Hematopoietic multipotent progenitor cell (in vitro differentiated cells): ENCODE measurements around the gene FNTB. TPM values are rescaled to one million over a fixed set of nuclear protein-coding genes. Genes with fewer than 3 reads are reported as not detected.
A peak's percentile ranks its signal among the peaks of the same experiment; 100 is the strongest.
"Not testable (repeated sequence)": the region's sequence is repeated elsewhere in the genome, so short reads cannot be mapped to it uniquely, and the experiment has no call there.

Experiments used
- DNase-seq, 3 donors: peaks; one replicate each; pipeline ENCODE4 v3.0.0-alpha.2; 2011 to 2015; ENCODE audit warnings: low read depth in 2 of 3, low spot score in 2 of 3
- total RNA-seq: library from RNA; depleted of rRNA; stranded (reverse); fragments of >200 nt; gene quantifications from one replicate; pipeline ENCODE4 v1.2.3, GENCODE V29; 2012

The FNTB gene
- total RNA-seq, 1 donor = 6.7 TPM

DNA sequence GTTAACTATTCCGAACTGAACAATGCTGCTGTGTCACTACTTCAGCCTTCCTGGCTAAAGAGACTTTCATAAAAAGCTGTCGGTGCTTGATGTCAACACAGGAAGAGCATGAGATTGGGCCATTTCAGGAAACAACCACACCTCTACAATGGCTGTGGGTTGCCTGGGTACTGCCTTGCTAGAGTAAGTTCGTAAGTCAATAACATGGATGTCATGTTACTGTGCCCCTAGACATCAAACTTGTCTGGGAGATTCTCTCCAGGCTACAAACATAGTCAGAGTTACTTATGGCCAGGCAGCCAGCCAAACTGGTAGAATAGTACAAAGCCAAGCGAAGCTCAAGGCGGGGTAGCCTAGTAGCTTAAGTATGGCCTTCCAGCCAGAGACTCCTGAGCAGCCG lies 92.5 kb downstream of the FNTB start:
- DNase-seq = no peak

DNA sequence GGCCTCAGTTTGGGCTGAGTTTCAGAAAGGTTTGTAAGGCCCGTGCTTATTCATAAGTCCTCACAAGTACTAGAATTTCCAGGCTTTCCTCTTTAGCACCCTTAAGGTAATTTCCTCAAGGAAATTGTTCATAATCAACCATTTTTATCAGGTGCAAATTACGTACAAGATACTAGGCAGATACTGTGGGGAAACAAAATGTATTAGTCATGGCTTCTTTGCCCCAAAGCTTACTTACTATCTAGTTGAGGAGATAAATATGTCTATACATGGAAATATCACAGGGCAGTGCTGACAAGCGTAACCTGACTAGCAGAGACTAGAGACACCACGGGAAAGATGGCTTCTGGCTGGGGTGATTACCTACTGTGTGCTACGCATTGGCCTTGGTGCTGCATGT lies 93.1 kb downstream of the FNTB start:
- DNase-seq = no peak

DNA sequence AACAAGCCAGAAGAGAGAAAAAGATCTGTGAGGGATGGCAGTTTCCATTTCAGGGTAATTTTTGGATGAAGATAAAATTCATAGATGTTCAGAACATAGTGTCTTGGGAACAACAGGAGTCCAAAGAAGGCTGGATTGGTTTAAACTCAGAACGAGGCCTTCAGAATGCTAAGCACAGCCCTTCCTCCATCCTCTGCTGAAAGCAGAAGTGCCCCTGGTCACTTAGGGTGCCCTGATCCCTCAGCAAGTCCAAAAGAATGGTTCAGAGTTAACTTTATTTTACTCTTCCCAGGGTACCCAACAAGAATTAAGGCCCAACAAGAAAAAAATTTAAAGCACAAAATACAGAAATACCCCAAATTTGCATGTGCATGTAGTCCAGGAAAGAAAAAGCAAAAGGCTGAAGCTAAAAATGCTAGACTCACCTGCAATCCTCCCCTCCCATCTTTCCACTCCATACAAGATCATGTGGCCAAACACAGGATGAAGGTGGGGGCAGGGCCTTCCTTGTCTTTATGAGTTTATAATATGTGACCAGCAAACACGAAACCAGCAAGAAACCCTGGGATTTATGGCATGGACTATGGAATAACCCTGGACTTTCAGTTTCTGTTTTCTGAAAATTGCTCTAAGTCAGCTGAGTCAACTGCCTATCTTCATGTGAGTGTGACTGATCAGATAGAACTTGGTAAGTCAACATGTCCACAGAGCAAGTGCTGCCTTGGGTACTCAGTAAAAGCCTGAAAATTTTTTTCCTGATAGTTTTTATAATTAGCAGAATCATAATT lies 94.5 kb downstream of the FNTB start:
- no peak for DNase-seq

DNA sequence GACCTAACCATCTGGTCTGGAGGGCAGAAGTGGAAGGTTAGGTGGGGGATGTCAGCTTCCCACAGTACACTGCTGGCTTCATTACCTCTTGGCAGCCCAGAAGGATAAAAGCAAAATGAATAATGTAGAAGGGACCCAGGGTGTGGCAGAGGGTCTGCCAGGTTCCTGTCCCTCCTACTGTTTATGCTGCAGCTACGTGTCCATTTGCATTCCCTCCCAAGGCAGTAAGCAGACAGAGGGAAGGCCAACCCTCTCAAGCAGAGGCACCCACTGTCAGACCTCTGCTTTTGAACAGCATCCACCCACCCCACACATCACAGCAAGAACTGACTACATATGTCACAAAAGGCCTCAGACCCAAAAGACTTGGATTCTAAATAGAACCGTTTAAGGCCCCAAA lies 96.2 kb downstream of the FNTB start:
- no peak for DNase-seq

DNA sequence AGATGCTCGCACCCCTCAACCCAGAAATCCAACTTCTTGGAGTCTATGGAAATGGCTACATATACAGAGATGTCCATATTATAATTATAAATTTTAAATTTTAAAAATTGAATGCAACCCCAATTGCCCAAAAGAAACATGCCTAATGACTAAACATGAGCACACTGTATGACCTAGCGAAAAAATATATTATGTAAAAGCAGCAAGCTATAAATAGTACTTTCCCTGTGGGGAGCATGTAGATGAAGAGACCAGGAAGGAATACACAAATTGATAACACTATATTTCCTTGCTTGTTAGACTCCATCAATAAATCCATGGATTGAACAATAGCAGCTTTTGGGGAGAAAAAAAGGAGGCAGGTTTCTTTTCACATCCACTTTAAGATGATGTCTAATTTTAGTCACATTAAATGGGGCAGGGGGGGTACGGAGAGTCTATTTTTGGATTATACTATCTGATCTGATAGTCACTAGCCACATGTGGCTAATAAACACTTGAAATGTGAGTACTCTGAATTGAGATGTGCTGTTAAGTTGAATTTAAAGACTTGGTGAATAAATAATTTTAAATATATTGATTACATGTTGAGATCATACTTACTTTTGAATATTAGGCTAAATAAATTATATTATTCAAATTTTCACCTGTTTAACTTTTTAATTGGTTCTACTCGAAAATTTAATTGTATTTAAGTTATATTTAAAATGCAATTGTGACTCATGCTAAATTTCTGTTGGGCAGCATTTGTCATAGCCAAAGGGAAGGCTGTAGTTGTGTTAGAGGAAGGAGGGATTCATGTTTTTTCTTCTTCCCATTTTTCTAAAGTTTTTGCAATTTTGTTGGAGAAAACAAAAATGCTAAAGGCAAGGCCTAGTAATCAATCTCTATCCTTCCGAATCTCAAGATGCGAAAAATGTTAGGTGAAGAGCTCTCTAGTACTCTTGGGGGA lies 98.1 kb downstream of the FNTB start:
- DNase-seq = no peak

DNA sequence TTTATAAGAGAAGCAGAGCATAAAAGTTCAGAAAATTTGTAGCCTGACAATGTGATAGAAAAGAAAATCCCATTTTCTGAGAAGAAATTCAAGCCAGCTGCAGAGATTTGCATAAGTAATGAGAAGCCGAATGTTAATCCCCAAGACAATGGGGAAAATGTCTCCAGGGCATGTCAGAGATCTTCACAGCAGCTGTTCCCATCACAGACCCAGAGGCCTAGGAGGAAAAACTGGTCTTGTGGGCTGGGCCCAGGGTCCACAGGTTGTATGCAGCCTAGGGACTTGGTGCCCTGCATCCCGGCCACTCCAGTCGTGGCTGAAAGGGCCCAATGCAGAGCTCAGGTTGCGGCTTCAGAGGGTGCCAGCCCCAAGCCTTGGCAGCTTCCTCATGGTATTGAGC lies 100.0 kb downstream of the FNTB start:
- DNase-seq = not testable (repeated sequence)

DNA sequence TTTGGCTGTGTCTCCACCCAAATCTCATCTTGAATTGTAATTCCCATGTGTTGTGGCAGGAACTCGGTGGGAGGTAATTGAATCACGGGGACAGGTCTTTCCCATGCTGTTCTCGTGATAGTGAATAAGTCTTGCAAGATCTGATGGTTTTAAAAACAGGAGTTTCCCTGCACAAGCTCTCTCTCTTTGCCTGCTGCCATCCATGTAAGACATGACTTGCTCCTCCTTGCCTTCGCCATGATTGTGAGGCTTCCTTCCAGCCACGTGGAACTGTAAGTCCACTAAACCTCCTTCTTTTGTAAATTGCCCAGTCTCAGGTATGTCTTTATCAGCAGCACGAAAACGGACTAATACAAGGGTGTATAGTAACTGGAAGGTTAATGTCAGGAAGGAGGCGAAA lies 101.1 kb downstream of the FNTB start:
- not testable (repeated sequence) for DNase-seq

DNA sequence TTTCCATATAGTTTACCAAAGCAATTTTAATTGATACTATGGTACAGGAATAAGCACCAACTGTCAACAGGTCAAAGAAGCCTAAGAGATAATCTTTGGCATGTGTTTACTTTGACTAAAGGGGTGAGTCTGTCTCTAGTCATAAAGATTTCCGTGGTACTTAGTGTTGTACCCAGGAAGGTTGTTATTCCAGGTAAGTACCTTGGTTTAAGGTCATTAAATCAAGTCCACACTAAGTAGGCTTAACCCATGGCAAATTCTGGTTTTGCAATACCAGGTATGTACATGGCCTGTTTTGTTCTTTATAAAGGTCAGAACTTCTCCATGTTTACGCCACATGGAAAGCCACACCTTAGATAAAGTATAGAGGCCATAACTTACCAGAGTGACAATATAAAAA lies 105.7 kb downstream of the FNTB start:
- DNase-seq = no peak

DNA sequence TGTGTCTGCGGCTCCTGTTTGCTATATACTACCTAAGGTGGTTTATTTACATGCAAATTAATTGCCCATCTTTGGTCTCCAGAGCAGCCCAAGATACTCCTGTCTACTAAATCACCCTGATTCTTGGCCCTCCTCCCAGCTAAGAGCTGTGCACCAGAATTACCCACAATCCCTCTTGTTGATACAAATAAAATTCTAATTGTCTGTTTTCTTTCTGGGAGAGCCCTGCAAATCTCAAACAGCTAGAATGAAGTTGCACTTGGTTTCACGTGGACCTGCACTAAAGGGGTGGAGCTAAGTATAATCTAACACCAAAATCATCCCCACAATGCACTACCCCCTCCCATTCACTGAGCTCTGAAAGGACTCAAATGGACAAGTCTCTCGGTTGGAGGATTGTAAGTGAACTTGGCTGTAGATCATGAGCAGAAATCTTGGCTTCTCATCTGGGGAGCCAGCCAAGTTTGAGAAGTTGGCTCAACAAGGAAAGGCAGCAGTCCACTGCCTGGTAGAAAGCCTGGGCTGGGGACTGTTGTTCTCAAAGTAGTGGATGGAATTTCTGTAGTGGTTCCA lies 109.0 kb downstream of the FNTB start:
- DNase-seq = no peak

DNA sequence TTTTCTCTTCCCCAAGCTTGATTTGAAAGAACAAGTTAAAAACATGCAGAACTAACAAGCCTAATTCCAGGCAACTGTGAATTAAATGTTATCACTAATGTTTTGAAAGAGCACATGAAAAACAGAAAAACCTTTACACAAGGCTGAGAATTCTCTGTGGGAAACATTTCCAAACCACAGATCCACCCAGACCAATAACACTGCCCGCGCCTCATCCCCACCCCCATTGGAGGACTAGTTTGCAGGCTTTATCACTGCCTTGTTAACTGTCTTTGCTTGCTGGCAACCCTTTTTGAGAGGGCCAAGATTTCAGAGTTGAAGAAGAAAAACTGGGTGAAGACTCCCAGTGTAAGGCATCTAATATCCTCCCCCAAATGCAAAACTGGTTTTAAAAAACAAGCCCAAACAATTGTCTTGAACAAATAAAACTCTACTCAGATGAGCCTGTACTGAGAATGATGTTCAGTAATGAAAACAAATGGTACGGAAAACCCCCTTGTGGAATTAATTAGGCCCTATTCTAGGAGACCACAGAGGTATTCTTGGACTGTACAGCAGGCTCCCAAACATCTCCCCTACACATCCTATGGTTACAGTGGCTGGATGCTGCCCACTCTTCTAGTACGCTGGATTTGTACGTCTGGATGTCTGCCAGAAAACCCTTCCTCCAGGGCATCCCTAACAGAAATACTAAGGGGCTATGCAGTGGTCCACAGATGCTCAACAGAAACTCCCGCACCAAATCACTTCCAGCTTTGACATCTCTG lies 109.8 kb downstream of the FNTB start:
- no peak for DNase-seq

DNA sequence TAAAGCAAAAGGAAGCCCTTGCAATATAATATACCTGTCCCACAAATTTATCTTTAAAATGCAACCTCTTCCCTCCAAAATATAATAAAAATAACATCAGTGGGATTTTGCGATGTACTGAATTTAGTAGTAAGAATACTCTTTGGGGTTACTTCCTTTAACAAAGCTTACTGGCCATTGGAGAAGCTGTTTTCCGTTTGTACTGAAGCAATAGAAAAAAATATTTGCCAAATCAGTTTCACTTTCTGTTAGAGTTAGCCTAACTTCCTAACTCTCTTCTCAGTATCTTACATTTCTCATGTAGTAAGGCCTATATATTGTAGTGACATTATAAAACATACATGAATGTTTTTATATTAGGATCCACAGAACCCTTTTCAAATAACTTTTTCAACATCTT lies 111.9 kb downstream of the FNTB start:
- DNase-seq = peak in 2 of 3 donors; percentile 51 to 73

DNA sequence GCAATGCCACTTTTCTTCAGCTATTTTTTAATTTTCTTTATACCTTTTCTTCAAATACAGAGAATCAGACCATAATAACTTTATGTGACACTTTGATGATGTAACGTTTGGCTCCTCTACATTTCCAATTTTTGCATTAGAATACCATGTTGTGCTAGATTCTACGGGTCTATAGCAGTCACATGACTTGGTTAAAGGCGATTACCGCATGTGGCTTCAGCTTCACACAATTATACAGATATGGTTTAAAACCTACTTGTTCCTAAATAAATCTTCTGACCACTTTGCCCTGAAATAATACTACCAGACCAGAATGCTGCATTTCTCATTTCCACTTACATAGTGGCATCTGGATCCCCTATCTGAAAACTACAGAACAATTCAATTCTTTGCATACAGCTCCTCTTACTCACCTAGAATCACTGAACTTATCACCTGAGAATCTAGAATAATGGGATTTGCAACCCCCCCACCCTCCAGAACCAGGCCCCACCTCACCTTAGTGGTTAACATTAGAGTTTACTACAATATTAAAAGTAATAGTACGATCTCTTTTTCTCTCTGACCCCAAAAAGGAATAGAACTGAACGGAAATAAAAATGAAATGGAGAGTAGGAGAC lies 114.3 kb downstream of the FNTB start:
- peak in 2 of 3 donors; percentile 14 to 35 for DNase-seq

DNA sequence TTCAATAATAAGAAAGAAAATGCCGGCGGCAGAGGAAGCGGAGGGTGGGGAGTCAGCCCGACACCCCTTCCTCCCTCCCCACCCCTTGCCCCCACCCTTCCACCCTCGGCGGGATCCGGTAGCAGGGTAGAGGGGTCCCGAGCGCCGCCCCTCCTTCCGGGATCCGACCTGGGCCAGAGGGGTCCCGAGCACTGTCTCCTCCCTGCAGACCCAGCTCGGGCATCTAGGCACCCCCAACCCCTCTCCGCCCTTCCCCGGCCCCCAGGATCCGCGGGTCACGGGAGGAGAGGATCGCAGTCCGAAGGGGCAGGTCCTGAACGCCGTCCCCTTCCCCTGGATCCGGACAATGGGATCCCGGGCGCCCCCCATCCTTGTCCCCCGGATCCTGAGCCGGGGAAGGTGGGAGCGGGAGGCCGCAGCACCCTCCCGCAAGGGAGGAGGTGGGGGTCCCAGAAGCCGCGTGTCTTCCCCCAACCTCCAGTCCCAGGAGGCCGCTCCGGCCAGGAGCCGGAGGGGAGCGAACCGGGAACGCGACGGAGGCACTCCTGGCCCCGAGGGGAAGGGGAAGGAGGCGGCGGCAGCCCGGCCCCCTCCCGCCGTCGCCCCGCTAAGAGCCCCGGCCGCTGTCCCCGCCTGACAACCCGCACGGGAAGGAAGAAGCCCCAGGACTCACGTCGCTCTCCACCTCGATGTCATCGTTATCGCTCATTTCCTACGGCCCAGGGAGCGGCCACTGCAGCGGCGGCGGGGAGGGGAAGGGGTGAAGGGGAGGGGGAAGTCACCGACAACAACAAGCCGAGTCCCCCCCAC lies 115.1 kb downstream of the FNTB start:
- DNase-seq = peak; percentile 17 to 78 (median 55)

DNA sequence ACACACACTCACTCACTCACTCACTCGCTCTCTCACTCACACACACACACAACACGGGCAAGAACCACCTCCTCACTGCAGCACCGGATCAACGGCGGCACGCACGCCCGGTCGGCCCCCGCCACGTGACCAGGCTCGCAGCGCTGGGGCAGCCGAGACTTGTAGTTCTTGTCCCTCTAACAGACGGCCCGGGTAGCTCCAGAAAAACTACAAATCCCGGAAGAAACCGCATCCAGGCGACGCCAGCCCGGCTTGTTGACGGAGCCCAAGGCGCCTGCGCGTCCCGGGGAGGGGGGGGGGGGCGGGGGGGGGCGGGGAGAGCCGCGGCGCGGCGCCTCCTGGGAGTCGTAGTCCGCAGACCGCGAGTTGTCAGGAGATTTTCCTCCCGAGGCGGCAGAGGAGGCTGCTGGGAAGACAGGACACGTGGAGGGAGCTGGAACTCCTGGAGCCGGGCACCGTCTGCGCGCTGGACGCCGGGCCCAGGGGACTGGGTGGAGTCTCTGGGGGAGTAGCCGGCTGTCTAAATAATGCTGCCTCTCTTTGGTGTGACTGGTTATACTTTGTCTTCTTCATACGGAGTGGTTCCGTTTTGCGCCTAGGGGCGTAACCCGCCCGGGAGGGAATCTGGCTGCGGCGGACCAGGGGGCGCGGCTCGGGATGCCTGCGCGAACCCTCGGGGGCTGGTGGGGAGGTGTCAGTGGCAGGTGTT lies 115.9 kb downstream of the FNTB start, which contains the start of gene MAX:
Gene MAX, minus strand, starts transcription at position 77 of the 709 bp plus-strand sequence. CDS start 178 bp downstream, outside the sequence.
- DNase-seq = peak; percentile 93 to 99 (median 98)

DNA sequence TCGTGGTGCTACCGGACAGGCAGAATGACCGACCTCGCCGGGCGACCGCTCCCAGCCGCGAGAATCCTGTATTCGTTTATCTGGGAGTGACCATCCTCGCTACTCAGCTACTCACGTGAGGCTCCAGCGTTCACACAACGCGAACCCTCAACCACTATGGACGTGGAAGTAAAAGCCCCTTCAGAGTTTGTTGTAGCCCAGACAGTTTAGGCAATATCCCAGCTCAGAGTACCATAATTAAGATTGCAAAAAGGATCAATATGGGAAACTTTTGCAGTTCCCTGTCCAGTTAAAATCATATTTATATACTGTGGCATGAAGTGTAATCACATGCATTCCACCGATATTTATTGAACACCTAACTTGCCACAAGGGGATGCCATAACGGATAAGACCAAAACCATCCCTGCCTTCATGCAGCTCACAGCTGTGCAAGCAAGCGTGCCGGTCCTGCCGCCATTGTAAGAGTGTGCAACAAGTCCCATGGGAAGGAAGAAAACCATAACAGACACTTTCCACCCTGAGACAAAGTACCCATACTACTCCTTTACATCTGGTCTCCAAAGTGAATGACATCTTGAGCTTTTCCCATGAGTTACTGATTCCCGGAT lies 116.6 kb downstream of the FNTB start:
- DNase-seq = no peak

DNA sequence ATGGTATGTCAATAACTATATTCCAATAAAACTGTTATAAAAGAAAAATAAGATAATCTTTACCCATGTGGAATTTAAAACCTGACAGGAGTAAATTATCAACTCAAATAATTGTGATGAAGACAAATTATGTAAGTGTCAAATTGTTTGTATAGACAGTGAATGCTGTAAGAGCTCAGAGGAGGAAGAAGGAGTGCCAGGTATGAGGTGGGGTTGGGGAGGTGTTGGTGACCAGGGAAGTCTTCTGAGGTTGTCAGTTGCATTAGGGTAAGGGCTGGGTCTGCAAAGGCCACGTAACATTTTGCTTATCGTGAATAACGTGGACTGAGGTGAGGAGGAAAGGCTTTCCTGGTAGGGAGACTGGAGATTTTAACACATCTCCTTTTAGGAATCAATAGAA lies 118.1 kb downstream of the FNTB start:
- DNase-seq = no peak

DNA sequence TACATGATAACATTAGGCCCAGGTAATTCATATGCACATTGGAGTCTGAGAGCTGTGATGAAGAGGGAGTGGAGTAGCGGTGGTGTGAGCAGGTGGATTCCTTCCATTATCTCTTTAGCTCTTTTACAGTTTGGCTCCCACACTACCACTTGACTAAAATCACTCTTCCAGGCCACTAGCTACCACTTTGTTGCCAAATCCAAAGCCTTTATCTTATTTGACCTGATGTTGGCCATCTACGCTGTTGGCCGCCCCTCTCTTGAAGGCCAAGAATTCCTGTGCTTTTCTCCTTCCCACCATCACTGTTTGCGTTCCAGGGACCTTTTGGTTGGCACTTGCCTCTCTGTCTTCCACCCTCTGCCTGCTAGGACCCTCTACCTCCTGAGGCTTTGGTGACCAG lies 119.6 kb downstream of the FNTB start:
- DNase-seq = no peak

DNA sequence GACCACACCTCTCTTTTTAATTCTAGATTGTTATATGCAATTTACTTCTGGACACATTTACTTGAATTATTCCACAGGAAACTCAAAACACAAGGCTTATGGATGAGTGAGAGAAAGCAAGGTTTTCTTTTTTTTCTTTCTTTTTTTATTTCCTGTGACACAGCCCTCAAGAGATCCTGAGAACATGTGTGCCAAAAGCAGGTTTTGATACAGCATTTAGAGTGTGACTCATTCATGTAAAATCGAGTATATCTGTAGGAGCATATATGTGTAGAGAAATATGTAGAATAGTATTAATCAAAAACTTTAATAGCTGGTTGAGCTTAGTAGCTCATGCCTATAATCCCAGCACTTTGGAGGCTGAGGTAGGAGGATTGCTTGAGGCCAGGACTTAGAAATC lies 120.0 kb downstream of the FNTB start:
- DNase-seq = peak in 2 of 3 donors; percentile 35 to 39
